HG02970 (cell line): Measurements from ENCODE around the gene C1QTNF3.
A peak's percentile ranks its signal among the peaks of the same experiment; 100 is the strongest.
"Not testable (repeated sequence)": the region's sequence is repeated elsewhere in the genome, so short reads cannot be mapped to it uniquely, and the experiment has no call there.

Experiments
- ATAC-seq: cut with Tn5 transposase; IDR thresholded peaks from one replicate; pipeline ENCODE4 v1.9.1; 2021; ENCODE audit warnings: mild to moderate bottlenecking, moderate library complexity, moderate number of reproducible peaks; ENCODE audit not compliant: unreplicated experiment, low FRiP score

C1QTNF3 gene

DNA sequence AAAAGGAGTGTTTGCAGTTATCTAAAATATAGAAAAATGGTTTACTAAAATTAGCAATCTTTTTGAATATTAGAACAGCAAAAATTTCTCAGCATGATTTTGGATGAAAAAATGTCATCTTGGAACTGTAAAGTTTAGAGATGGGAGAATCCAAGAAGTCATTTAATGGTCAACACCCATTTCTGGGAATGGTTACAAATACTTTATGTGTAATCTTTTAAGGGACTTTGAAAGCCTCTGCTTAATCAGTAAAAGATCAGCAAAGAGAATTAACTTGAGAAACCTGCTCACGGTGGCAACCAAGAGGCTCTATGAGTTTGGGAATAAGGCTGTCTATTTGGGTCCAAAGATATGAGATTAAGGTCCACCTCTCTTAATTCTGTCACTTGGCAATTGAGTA is 13.0 kb downstream of the C1QTNF3 start:
- no peak for ATAC-seq

DNA sequence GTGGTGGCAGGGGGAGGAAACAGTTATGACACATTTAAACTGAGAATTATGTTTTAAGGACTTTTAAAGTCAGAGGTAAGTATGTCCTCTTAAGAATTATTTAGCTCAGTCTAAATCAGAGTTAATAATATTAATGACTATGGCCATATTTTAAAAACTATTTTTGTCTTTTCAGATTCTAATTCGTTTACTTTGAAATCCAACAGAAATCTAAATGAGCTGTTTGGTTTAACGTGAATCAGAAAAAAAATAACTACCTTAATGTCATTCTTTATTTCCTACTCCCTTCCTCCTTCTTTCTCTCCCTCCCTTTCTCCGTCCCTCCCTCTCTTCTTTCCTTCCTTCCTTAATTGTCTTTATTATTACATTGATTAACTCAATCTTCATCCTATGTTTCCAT is 14.7 kb downstream of the C1QTNF3 start:
- ATAC-seq = no peak

DNA sequence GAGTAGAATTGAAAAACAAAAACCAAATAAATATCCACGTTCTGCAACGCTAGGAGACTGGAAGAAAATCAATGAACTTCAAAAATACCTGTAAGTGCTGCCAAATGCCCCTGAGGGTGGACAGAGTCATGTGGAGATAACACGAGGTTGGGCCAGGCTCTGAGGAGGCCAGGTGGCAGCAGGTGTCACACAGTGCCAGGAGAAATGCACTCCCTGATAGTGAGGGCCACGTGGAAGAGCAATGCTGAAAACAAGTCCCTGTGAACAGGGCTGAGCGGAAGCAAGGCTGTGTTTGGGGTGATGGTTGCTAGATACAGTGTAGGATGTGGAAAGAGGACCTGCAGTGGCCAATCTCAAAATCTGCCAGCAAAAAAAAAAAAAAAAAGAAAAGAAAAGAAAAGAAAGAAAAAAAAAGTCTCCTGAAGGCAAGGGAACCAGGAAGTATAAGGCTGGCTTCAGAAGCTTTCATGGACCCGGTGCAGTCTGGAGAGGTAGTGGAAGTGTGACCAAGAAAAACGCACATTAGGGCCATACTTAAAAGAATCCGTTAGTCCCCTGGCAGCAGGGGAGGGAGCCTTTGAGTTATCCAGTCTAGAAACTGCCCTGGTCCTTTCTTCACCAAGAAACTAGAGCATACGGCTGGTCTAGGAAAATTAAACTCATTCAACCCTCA is 16.8 kb downstream of the C1QTNF3 start:
- ATAC-seq = no peak

DNA sequence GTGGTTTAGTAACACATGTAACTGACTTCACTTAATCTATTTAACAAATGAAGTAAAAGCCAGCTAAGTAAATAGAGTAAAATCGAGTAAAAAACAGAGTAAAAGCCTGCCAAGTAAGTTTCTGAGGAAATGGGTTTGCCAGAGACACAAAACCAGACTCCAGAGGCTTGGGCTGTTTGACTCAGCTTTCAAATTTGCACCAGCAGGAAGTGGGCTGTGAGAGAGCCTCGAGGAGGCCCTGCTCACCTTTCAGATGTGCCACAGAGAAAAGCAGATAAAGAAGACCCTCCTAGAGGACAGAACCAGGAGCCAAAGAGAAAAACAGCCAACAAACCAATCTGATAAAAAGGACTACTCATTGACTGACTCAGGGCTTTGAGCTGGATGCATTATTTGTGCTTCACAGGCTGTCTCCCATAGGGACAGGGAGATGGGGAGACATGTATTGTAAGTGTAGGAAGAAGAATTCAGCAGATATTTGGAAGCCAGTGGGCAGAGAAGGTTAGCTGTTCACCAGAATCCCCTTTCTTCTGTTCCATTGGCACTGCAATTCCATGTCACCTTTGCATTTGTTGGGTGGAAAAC is 20.8 kb downstream of the C1QTNF3 start:
- no peak for ATAC-seq

DNA sequence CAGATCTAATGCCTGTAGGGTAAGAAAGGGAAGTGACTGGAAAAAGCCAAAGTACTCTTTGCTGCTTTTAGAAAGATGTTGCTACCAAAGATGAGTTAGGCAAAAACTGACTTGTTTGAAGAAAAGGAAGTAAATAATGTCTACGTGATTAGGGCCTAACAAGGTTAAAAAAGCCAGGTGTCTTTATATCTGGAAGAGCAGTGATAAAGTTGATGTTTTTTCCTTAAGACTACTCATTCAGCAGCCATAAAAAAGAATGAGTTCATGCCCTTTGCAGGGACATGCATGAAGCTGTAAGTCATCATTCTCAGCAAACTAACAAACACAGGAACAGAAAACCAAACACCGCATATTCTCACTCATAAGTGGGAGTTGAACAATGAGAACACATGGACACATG is 21.7 kb downstream of the C1QTNF3 start:
- no peak for ATAC-seq

DNA sequence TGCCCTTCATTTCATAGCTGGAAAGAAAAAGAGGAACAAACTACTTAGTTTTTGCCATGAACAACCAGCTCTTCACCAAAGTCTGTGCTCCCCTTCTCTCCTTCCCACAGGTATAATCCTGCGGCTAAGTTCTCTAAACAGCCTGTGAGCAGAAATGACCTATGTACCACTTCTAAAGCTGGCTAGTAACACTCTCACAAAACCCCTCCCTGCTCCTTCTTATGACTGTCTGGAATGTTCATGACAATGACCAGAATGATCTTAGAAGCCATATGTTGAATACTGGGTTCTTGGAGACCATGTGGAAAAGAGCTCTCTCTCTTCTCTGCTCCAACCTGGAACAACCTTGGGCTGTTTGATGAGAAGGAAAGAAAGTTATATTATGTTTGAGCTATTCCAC is 22.3 kb downstream of the C1QTNF3 start:
- ATAC-seq = no peak

DNA sequence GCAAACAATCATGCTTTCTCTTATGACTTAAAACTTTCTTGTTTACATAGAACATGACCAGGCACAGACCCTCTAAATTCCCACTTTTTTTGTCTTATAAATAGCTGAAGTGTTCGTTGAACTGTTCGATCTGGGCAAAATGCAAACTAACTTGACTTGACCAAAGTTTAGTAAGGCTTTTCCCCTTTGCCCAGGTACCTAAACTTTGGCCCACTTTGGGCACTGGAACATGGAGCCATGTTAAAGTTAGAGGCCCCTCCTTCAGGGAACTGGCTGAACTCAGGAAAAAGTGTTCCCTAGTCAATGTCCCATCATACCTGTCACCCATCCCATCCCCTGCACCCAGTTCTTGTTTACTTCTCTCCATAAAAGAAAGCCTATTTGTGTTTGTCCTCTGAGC is 25.8 kb downstream of the C1QTNF3 start:
- no peak for ATAC-seq

DNA sequence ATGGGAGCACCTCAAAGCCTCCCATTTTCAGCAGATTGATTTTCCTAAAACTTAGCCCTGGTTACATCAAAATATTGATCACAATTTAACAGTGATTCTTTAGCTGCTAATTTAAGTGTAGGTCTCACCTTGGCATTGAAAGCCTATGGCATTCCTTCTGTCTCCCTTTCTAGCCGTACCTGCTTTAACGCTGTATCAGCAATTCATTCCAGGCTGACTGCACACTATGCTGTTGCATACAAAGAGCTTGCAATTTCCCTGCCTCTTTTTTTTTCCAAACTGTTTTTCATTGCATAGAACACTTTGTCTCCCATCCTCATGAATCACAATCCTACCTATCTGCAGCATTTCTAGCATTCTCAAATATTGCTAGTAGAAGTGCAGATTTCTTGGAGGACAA is 26.3 kb downstream of the C1QTNF3 start:
- ATAC-seq = no peak

DNA sequence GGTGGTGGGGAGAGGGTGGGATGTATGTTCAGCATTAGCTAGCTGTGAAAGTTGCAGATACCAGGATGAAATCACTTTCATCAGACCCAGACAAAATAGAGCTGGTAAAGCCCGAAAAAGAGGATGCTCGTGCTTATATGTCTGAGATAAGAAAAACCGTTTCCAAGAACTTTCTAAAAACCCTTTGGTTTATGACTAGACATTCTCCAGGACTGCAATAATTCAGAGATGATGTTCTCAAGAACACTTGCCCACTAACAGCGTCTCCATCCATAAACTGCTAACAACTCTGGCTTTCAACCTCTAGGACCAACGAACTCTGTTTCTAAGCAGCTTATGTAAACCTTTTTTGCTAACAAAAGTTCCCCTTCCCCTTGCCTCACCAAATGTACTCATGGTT is 26.8 kb downstream of the C1QTNF3 start:
- no peak for ATAC-seq

DNA sequence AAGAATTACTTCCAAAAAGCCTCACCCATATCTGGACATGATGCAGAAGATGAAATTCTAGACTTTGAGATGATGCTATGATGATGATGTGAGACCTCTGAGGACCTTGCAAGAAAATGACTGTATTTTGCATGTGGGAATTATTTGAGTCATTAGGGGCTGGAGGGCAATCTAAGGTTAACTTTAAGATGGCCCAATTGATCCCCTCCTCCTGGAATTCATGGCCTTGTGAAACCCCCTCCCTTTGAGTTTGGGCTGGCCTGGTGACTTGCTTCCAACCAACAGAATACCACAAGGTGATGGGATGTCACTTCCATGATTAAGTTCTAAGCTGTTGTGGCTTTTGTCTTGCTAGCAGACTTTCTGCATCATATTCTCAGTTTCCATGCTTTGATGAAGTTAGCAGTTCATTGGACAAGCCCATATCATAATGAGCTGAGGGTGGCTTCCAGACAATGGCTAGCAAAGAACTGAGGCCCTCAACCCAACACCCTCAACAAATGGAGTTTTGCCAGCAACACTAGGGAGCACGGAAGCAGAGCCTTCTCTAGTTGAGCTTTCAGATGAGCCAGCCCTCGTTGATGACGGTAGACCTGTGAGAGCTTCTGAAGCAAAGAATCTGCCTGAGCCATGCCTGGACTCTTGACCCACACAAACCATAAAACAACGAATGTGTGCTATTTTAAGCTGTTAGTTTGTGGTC is 27.7 kb downstream of the C1QTNF3 start:
- ATAC-seq = no peak

DNA sequence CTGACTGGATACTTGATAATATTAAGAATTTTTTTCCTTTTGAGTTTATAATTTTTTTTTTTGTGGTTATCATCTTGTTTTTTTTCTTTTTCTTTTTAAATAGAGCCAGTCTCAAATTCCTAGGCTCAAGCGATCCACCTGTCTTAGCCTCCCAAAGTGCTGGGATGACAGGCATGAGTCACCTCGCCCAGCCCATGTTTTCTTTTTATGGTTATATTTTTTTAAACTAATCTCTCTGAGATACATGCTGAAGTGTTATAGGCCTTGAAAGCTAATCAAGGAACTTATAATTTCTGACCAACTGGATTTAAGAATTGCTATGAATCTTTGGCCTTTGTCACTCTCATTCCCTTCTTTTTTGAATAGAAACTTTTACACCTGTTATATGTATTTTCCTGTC is 28.4 kb downstream of the C1QTNF3 start:
- no peak for ATAC-seq

DNA sequence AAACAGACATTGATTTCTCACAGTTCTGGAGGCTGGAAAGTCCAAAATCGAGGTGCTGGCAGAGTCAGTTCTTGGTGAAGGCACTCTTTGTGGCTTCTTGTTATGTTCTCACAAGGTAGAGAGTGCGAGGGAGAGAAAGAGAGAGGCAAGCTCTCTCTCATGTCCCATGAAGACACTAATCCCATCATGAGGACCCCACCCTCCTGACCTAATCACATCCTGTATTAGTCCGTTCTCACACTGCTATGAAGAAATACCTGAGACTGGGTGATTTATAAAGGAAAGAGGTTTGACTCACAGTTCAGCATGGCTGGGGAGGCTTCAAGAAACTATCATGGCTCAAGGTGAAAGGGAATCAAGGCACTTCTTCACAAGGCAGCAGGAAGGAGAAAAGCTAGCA is 29.5 kb downstream of the C1QTNF3 start:
- no peak for ATAC-seq

DNA sequence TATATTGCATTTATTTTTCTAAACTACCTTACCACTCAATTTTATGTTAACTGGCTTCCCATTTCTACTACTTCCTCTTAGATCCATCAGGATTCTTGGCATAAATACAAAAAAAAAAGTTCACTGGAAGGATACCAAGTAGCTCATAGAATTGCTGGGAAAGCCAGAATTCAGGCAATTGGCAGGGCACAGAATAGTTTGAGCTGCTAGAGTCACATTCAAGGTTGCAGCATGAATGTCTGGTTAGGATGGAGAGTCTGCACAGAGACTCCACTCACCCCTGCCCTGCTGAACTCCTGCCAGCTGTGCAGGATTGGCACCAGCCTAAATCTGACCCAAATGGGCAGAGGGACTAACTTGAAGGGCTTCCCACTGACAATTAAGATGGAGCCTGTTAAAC is 30.2 kb downstream of the C1QTNF3 start:
- ATAC-seq = no peak

DNA sequence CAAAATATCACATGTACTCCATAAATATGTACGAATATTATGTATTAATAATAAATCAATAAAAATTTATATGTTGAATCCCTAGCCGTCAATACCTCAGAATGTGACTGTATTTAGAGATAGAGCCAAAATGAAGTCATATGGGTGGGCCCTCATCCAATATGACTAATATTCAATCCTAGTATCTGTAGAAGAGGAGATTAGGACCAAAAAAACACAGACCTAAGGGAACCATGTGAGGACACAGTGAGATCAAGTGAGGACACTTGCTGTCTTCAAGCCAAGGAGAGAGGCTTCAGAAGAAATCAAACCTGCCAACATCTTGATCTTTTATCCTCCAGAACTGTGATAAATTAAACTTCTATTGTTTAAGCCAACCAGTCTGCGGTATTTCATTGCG is 31.5 kb downstream of the C1QTNF3 start:
- no peak for ATAC-seq

DNA sequence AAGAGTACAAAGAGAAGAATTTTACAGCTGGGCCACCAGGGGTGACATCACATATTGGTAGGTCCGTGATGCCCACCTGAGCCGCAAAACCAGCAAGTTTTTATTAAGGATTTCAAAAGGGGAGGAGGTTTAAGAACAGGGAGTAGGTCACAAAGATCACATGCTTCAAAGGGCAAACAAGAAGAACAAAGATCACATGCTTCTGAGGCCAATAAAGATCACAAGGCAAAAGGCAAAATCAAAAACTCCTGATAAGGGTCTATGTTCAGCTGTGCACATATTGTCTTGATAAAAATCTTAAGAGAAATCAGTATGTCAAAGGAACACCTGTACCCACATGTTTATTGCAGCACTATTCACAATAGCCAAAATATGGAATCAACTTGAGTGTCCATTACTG is 32.9 kb downstream of the C1QTNF3 start:
- ATAC-seq = not testable (repeated sequence)

DNA sequence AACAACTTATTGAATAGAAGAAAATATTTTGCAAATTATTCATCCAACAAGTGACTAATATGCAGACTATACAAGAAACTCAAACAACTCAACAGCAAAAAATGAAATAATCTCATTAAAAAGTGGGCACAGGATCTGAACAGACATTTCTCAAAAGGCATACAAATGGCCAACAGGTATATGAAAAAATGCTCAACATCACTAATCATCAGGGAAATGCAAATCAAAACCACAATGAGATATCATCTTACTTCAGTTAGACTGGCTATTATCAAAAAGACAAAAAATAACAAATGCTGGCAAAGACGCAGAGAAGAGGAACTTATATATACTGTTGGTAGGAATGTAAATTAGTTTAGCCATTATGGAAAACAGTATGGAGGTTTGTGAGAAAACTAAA is 33.4 kb downstream of the C1QTNF3 start:
- no peak for ATAC-seq

DNA sequence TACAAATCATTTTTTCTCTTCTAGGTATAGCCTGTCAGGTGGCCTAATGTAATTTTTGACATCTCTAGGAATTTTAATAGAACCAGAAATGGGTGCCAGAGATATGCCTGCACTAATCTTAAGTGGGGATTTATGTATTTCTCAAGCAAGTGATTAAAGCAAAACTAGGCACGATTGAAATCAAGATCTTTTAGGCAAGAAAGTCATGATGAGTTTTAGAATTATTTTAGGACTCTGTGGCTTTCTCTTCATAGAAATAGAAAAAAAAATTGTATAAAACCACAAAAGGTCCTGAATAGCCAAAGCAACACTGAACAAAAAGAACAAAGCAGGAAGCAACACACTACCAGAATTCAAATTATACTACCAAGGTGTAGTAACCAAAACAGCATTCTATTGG is 34.2 kb downstream of the C1QTNF3 start:
- ATAC-seq = no peak

DNA sequence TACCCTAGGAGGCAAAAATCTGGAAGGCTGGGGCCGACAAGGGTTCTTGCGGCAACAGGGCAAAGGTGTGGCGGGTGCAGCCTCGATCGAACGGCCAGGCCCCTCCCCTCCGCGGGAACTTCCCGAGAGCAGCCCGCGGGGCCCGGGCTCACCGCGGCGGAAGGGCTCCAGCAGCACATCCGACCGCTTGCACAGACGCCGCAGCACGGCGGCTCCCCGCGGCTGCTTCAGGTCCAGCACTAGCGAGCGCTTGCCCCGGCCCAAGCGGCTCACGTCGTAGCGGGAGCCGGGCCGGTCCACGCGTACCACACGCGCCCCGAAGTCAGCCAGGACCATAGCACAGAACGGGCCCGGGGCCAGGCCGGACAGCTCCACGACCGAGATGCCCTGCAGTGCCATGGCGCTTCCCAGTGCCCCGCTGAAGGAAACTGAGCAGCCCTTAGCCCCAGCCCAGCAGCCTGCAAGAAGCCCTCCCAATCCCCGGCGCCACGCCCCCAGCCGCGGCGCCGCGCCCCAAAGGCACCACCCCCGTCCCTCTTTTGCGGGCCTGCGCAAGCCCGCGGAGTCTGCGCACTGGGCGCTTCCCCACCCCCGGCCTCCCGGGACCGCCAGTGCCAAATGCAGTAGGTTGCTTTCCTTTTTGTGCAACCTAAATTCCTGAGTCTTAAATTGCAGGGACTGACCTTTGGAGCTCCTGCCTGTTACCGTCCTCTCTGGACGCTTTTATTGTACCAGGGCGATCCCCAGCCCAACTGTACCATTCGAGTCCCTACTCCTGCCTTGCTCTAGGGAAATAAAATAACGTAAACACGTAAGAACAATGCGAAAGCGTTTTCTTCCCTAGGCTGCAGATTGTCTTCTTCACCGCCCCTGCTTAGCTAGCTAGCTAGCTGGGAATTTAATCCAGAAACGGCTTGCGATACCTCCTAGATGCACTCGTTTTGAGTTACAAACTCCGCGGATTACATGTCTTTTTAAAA is 35.1 kb downstream of the C1QTNF3 start, which contains the start of gene AMACR:
Gene AMACR, minus strand, starts transcription at position 430 of the 980 bp plus-strand sequence. Its CDS starts 31 bp downstream, at position 399.
- ATAC-seq = peak; percentile 95

DNA sequence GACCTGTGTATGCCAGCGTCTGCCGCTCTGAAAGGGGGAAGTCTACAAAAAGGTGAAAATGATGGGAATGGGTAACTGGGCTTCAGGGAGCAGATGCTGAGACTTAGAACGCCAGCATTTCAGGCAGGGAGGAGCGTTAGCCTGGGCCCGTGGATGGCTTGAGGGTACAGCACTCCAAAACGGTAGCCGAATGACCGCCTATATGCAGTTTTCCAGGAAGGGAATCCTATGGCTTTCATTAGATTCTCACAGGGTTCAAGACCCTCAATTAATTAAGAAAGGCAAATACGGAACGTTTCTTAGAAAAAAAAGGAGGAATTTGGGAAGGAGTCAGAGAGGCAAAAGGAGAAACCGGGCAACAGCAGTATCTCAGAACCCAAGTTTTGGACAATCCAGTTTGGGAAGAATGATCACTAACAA is 35.8 kb downstream of the C1QTNF3 start:
- ATAC-seq = no peak

DNA sequence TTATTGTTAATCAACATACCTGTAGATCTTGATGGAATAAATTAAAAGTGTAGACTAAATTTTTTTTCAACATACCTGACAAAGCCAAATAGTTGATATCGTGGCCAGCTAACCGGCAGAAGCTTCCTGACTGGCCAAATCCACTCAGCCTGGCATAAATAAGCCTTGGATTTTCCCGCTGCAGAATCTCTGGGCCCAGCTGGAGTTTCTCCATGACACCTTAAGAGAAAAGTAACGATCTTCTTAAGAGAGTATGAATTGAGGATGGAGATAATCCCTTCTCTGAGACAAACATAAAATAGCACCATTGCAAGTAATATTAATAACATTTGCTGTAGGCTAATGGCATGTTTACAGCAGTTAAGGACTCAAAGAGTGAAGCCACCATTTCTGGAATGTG is 37.3 kb downstream of the C1QTNF3 start:
- ATAC-seq = no peak

DNA sequence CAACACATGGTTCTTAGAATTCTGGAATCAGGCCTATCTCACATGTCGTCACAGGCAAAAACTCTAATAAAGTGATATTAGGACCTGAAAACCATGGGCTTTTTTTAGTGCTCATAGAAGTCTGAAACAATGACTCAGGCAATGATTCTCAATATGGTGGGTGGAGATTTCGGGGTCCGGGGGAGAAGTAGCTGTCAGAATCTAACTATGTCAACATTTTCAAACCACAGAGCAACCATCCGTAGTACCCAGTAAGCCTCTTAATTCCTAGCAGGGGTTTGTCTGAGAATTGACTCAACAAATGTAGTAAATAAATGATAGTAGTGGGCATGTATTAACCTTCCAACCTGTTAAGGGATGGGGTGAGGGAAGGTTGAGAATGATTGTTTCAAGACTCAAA is 37.8 kb downstream of the C1QTNF3 start:
- ATAC-seq = no peak
